ENCODE measurements around the gene SLC22A13.

- TF ChIP-seq CTCF (IDR thresholded peaks at IDR 0.05; ENCODE audit: extremely low read depth in 1 of 2, insufficient read depth in 1 of 2, low read depth in 1 of 2, low read length in 2 of 2) (no peak), POLR2AphosphoS5 (IDR thresholded peaks at IDR 0.05; ENCODE audit: insufficient read depth, low read depth, low read length) (no peak), POLR2A (IDR thresholded peaks at IDR 0.05; ENCODE audit: low read depth, low read length) (no peak), FOS (IDR thresholded peaks at IDR 0.05; ENCODE audit: borderline replicate concordance, insufficient read depth, low read length) (no peak), EZH2 (IDR thresholded peaks at IDR 0.05; ENCODE audit: borderline replicate concordance, low read depth, low read length, severe bottlenecking) (no peak), MAX (IDR thresholded peaks at IDR 0.05; ENCODE audit: insufficient read depth, insufficient read length) (no peak), JUN (IDR thresholded peaks at IDR 0.05; ENCODE audit: borderline replicate concordance, insufficient read depth, insufficient read length, low read depth) (no peak), GATA2 (IDR thresholded peaks at IDR 0.05; ENCODE audit: insufficient read depth, insufficient read length, low read depth, low read length) (no peak)
These were observed 49.3 kb downstream of the SLC22A13 start for GRCh38 chr3:38314764-38315487.

All from endothelial cell of umbilical vein (primary cell).